Ectodermal cell (in vitro differentiated cells): ENCODE data around the gene TP53I3.

Source experiments
- H3K27ac ChIP-seq: 2 replicates; pipeline ENCODE4 v1.7.0; 2013; ENCODE audit warnings: mild to moderate bottlenecking, low read depth, low read length; ENCODE audit not compliant: insufficient read depth, poor library complexity, severe bottlenecking
- H3K27me3 ChIP-seq: 2 replicates; pipeline ENCODE4 v1.7.0; 2013; ENCODE audit warnings: mild to moderate bottlenecking, low read length; ENCODE audit not compliant: insufficient read depth, control insufficient read depth, poor library complexity, severe bottlenecking
- H3K36me3 ChIP-seq: one replicate; pipeline ENCODE4 v1.7.0; 2013; ENCODE audit warnings: low read length; ENCODE audit not compliant: control insufficient read depth, insufficient read depth
- H3K4me1 ChIP-seq: one replicate; pipeline ENCODE4 v1.7.0; 2013; ENCODE audit warnings: low read length; ENCODE audit not compliant: control insufficient read depth, insufficient read depth
- H3K4me3 ChIP-seq: 2 replicates; pipeline ENCODE4 v1.7.0; 2013; ENCODE audit warnings: low read depth, low read length, control low read depth; ENCODE audit not compliant: insufficient read depth
- H3K9me3 ChIP-seq: 2 replicates; pipeline ENCODE4 v1.7.0; 2013; ENCODE audit warnings: mild to moderate bottlenecking, low read length, moderate library complexity; ENCODE audit not compliant: control insufficient read depth
- WGBS, 2 experiments: methylation state at CpG; one replicate each; pipeline ENCODE4 v1.1.7; 2013; ENCODE audit warnings: missing lambda C conversion rate in 2 of 2; 5-methylcytosine and 5-hydroxymethylcytosine counted together

Gene TP53I3

GRCh38 chr2:24055750-24056149 lies 28.9 kb downstream of the TP53I3 start:
- no peaks in the 10 kb centered on the region for H3K27me3 ChIP-seq
- no peaks in the 10 kb centered on the region for H3K9me3 ChIP-seq
- H3K4me1 ChIP-seq: no peaks in the 10 kb centered on the region
- H3K36me3 ChIP-seq: no peaks in the 10 kb centered on the region
- H3K27ac ChIP-seq: no peak overlapping the region
- WGBS, 2 experiments: 89 to 93% methylated on average over 6 of the region's 6 CpGs
- H3K4me3 ChIP-seq: no peak overlapping the region

GRCh38 chr2:24054366-24055010 lies 30.1 kb downstream of the TP53I3 start:
- Histone ChIP-seq H3K36me3 (no peaks in the 10 kb centered on the region), H3K27ac (no peak overlapping the region)
- WGBS, 2 experiments: 92 to 93% methylated on average over 7 of the region's 8 CpGs

GRCh38 chr2:24052951-24053350 lies 31.7 kb downstream of the TP53I3 start:
- Histone ChIP-seq H3K36me3 (no peaks in the 10 kb centered on the region), H3K4me1 (no peaks in the 10 kb centered on the region), H3K9me3 (no peaks in the 10 kb centered on the region), H3K27ac (no peak overlapping the region), H3K27me3 (no peaks in the 10 kb centered on the region), H3K4me3 (no peak overlapping the region)
- 100% methylated on average over 1 of the region's 1 CpG; no CpG with 5 or more reads in 1 of the 2 experiments for WGBS, 2 experiments

More at GRCh38 chr2:24054366-24055010, 30.1 kb downstream of the TP53I3 start:
- H3K27me3 ChIP-seq: no peaks in the 10 kb centered on the region
- H3K4me1 ChIP-seq: no peaks in the 10 kb centered on the region
- no peaks in the 10 kb centered on the region for H3K9me3 ChIP-seq
- H3K4me3 ChIP-seq: no peak overlapping the region

- 94% methylated on average over 8 of the region's 8 CpGs for WGBS, 2 experiments
- Histone ChIP-seq H3K4me1 (no peaks in the 10 kb centered on the region), H3K9me3 (no peaks in the 10 kb centered on the region), H3K27ac (no peak overlapping the region), H3K36me3 (no peaks in the 10 kb centered on the region), H3K4me3 (no peak overlapping the region), H3K27me3 (no peaks in the 10 kb centered on the region)
These were observed 32.8 kb downstream of the TP53I3 start for GRCh38 chr2:24051833-24052232.

- Histone ChIP-seq H3K27ac (peak overlapping the region; percentile 16), H3K36me3 (no peaks in the 10 kb centered on the region), H3K27me3 (no peaks in the 10 kb centered on the region)
These were observed 34.3 kb downstream of the TP53I3 start for GRCh38 chr2:24050041-24050979.

GRCh38 chr2:24049485-24050021 lies 35.1 kb downstream of the TP53I3 start, which contains the start of gene FKBP1B:
Gene FKBP1B (plus strand): TSS chr2:24049741. CDS start chr2:24049850, 109 bp downstream.
- H3K27ac ChIP-seq: peak within 1 kb of the TSS; percentile 16
- peak within 1 kb of the TSS; percentile 78 for H3K4me3 ChIP-seq
- H3K9me3 ChIP-seq: no peaks in the 10 kb centered on the region
- no peaks in the 10 kb centered on the region for H3K36me3 ChIP-seq
- H3K27me3 ChIP-seq: no peaks in the 10 kb centered on the region
- no peaks in the 10 kb centered on the region for H3K4me1 ChIP-seq
- 0% methylated on average over 52 of the region's 52 CpGs for WGBS, 2 experiments

More at GRCh38 chr2:24050041-24050979, 34.3 kb downstream of the TP53I3 start:
- WGBS, 2 experiments: 2 to 4% methylated on average over 47 of the region's 47 CpGs
- Histone ChIP-seq H3K4me3 (peak overlapping the region; percentile 78), H3K4me1 (no peaks in the 10 kb centered on the region), H3K9me3 (no peaks in the 10 kb centered on the region)

- 81 to 85% methylated on average over 22 to 23 of the region's 23 CpGs for WGBS, 2 experiments
- no peak overlapping the region for H3K27ac ChIP-seq
- H3K36me3 ChIP-seq: no peaks in the 10 kb centered on the region
- H3K4me3 ChIP-seq: peak overlapping the region; percentile 78
- H3K4me1 ChIP-seq: no peaks in the 10 kb centered on the region
- H3K9me3 ChIP-seq: no peaks in the 10 kb centered on the region
- H3K27me3 ChIP-seq: no peaks in the 10 kb centered on the region
These were observed 35.7 kb downstream of the TP53I3 start for GRCh38 chr2:24048769-24049484.

- no peaks in the 10 kb centered on the region for H3K36me3 ChIP-seq
- no peaks in the 10 kb centered on the region for H3K9me3 ChIP-seq
- WGBS, 2 experiments: 64 to 66% methylated on average over 8 of the region's 8 CpGs
- H3K4me3 ChIP-seq: peak overlapping the region; percentile 14
- no peak overlapping the region for H3K27ac ChIP-seq
- no peaks in the 10 kb centered on the region for H3K27me3 ChIP-seq
- no peaks in the 10 kb centered on the region for H3K4me1 ChIP-seq
These were observed 37.0 kb downstream of the TP53I3 start for GRCh38 chr2:24047703-24048033.

GRCh38 chr2:24046930-24047702 lies 37.5 kb downstream of the TP53I3 start, which contains the start of gene WDCP:
Gene WDCP (minus strand): TSS chr2:24047391. CDS start chr2:24039494, 7,897 bp downstream.
- H3K9me3 ChIP-seq: no peaks in the 10 kb centered on the region
- no peaks in the 10 kb centered on the region for H3K4me1 ChIP-seq
- WGBS, 2 experiments: 0 to 1% methylated on average over 38 of the region's 38 CpGs
- no peaks in the 10 kb centered on the region for H3K36me3 ChIP-seq
- H3K27me3 ChIP-seq: no peaks in the 10 kb centered on the region
- H3K27ac ChIP-seq: no peak within 1 kb of the TSS
- H3K4me3 ChIP-seq: peak within 1 kb of the TSS; percentile 69
